ENCODE data around the gene BAZ2B. TPM values are rescaled to one million over a fixed set of nuclear protein-coding genes. Genes with fewer than 3 reads are reported as not detected.

The BAZ2B gene
- total RNA-seq, 1 donor from 2014 or later: 101 TPM

GRCh38 chr2:159300586-159300985, 315.8 kb downstream of the BAZ2B start:
- no peaks in the 10 kb centered on the region for H3K9me3 ChIP-seq (ENCODE audit: low read depth)
- H3K4me2 ChIP-seq: no peak overlapping the region
- TF ChIP-seq, protein P1, sequence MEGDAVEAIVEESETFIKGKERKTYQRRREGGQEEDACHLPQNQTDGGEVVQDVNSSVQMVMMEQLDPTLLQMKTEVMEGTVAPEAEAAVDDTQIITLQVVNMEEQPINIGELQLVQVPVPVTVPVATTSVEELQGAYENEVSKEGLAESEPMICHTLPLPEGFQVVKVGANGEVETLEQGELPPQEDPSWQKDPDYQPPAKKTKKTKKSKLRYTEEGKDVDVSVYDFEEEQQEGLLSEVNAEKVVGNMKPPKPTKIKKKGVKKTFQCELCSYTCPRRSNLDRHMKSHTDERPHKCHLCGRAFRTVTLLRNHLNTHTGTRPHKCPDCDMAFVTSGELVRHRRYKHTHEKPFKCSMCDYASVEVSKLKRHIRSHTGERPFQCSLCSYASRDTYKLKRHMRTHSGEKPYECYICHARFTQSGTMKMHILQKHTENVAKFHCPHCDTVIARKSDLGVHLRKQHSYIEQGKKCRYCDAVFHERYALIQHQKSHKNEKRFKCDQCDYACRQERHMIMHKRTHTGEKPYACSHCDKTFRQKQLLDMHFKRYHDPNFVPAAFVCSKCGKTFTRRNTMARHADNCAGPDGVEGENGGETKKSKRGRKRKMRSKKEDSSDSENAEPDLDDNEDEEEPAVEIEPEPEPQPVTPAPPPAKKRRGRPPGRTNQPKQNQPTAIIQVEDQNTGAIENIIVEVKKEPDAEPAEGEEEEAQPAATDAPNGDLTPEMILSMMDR (IDR thresholded peaks at IDR 0.05): no peak
- no peak for TF ChIP-seq EZH2phosphoT487 (IDR thresholded peaks at IDR 0.05)
- TF ChIP-seq EZH2 (IDR thresholded peaks at IDR 0.05): no peak
- H3K27me3 Mint-ChIP-seq (ENCODE audit: insufficient read depth, low read depth): no peaks in the 10 kb centered on the region
- no peaks in the 10 kb centered on the region for H3K4me1 ChIP-seq
- H3K4me3 Mint-ChIP-seq: no peak overlapping the region
- no peaks in the 10 kb centered on the region for H3K36me3 ChIP-seq
- no peak overlapping the region for H3K9ac ChIP-seq
- H2AFZ ChIP-seq (replicated peaks): no peak overlapping the region
- peaks cover 3% of the 10 kb centered on the region for H3K36me3 Mint-ChIP-seq
- no peak for DNase-seq (ENCODE audit: low spot score)
- no peaks in the 10 kb centered on the region for H3K4me1 Mint-ChIP-seq
- peaks cover 7% of the 10 kb centered on the region for H3K9me3 Mint-ChIP-seq
- no peak overlapping the region for H3K27ac Mint-ChIP-seq
- H3K4me3 ChIP-seq: no peak overlapping the region
- H3K79me2 ChIP-seq (ENCODE audit: low read depth): no peaks in the 10 kb centered on the region
- H3K27ac ChIP-seq: no peak overlapping the region
- H3F3A ChIP-seq (ENCODE audit: low read depth): no peaks in the 10 kb centered on the region
- H3K27me3 ChIP-seq: no peaks in the 10 kb centered on the region
- H4K20me1 ChIP-seq (ENCODE audit: low read depth): no peaks in the 10 kb centered on the region

DNA sequence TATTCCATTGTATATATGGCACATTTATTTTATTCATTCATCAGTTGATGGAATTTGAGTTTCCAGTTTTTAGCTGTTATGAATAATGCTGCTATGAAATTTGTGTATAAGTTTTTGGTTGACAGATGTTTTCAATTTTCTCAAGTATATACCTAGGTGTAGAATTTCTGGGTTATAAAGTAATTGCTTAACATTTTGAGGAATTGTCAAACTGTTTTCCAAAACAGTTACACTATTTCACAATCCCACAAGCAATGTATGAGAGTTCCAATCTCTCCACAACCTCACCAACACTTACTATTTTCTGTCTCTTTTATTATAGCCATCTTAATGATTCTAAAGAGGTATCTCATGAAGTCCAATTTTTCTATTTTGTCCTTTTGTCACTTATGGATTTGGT, 317.4 kb downstream of the BAZ2B start:
- no peak overlapping the region for H3K4me3 ChIP-seq
- H3K4me2 ChIP-seq: no peak overlapping the region
- H3K4me1 ChIP-seq: no peaks in the 10 kb centered on the region
- Mint-ChIP-seq H3K27me3 (ENCODE audit: insufficient read depth, low read depth) (no peaks in the 10 kb centered on the region), H3K36me3 (peaks cover 3% of the 10 kb centered on the region), H3K9me3 (peaks cover 7% of the 10 kb centered on the region), H3K4me3 (no peak overlapping the region), H3K4me1 (no peaks in the 10 kb centered on the region), H3K27ac (no peak overlapping the region)
- H4K20me1 ChIP-seq (ENCODE audit: low read depth): no peaks in the 10 kb centered on the region
- no peaks in the 10 kb centered on the region for H3F3A ChIP-seq (ENCODE audit: low read depth)
- H3K27ac ChIP-seq: no peak overlapping the region
- H2AFZ ChIP-seq (replicated peaks): no peak overlapping the region
- H3K9me3 ChIP-seq (ENCODE audit: low read depth): no peaks in the 10 kb centered on the region
- H3K27me3 ChIP-seq: no peaks in the 10 kb centered on the region
- no peaks in the 10 kb centered on the region for H3K79me2 ChIP-seq (ENCODE audit: low read depth)
- H3K36me3 ChIP-seq: no peaks in the 10 kb centered on the region
- TF ChIP-seq EZH2phosphoT487 (IDR thresholded peaks at IDR 0.05) (no peak), EZH2 (IDR thresholded peaks at IDR 0.05) (no peak)
- TF ChIP-seq, protein P1 (IDR thresholded peaks at IDR 0.05): no peak
- no peak overlapping the region for H3K9ac ChIP-seq
- no peak for DNase-seq (ENCODE audit: low spot score)

- no peak overlapping the region for H3K27ac Mint-ChIP-seq
- Histone ChIP-seq H3K4me3 (no peak overlapping the region), H3F3A (ENCODE audit: low read depth) (no peaks in the 10 kb centered on the region), H3K27ac (no peak overlapping the region), H3K79me2 (ENCODE audit: low read depth) (no peaks in the 10 kb centered on the region), H3K9me3 (ENCODE audit: low read depth) (no peaks in the 10 kb centered on the region), H3K27me3 (no peaks in the 10 kb centered on the region), H4K20me1 (ENCODE audit: low read depth) (no peaks in the 10 kb centered on the region), H3K9ac (no peak overlapping the region), H3K36me3 (no peaks in the 10 kb centered on the region), H2AFZ (replicated peaks) (no peak overlapping the region), H3K4me1 (no peaks in the 10 kb centered on the region), H3K4me2 (no peak overlapping the region)
- H3K4me3 Mint-ChIP-seq: no peak overlapping the region
- TF ChIP-seq, protein P1 (IDR thresholded peaks at IDR 0.05): no peak
- TF ChIP-seq EZH2 (IDR thresholded peaks at IDR 0.05) (no peak), EZH2phosphoT487 (IDR thresholded peaks at IDR 0.05) (no peak)
- peaks cover 2% of the 10 kb centered on the region for H3K27me3 Mint-ChIP-seq (ENCODE audit: insufficient read depth, low read depth)
- H3K36me3 Mint-ChIP-seq: peaks cover 3% of the 10 kb centered on the region
- peaks cover 2% of the 10 kb centered on the region for H3K4me1 Mint-ChIP-seq
- no peak for DNase-seq (ENCODE audit: low spot score)
- H3K9me3 Mint-ChIP-seq: peaks cover 7% of the 10 kb centered on the region
These were observed 319.2 kb downstream of the BAZ2B start for GRCh38 chr2:159297042-159297707.
